NB4 (cell line): ENCODE results near the gene POU6F2.

Experiments
- MAX ChIP-seq: IDR thresholded peaks from 2 replicates; pipeline ENCODE4 v1.6.1; 2011; ENCODE audit warnings: low read depth, low read length
- POLR2A ChIP-seq: IDR thresholded peaks from 2 replicates; pipeline ENCODE4 v1.6.1; 2011; ENCODE audit warnings: mild to moderate bottlenecking; ENCODE audit not compliant: insufficient read length; ENCODE audit errors: extremely low read depth
- TF ChIP-seq, protein P1 (sequence below): IDR thresholded peaks from one replicate; pipeline ENCODE4 v1.5.1; 2012; ENCODE audit warnings: low read depth, low read length

DNA sequence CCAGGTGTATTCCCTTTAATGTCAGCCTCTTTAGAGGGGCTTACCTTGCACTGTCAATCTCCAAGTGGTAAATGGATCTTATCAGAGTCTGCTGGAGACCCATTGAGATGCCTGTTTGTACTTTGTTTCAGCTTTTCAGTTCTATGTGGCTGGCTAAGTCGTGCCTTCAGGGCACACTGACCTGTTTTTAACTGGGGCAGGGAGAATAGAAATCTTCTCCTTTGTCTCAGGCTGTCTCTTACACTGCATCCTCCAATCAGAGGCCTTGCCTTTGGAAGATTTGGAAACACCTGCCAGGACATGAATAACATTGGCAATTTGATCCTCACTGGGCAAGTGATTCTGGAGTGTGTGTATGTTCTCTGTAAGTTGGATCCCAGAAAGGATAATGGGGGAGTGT lies 65.0 kb downstream of the POU6F2 start:
- TF ChIP-seq, protein P1, sequence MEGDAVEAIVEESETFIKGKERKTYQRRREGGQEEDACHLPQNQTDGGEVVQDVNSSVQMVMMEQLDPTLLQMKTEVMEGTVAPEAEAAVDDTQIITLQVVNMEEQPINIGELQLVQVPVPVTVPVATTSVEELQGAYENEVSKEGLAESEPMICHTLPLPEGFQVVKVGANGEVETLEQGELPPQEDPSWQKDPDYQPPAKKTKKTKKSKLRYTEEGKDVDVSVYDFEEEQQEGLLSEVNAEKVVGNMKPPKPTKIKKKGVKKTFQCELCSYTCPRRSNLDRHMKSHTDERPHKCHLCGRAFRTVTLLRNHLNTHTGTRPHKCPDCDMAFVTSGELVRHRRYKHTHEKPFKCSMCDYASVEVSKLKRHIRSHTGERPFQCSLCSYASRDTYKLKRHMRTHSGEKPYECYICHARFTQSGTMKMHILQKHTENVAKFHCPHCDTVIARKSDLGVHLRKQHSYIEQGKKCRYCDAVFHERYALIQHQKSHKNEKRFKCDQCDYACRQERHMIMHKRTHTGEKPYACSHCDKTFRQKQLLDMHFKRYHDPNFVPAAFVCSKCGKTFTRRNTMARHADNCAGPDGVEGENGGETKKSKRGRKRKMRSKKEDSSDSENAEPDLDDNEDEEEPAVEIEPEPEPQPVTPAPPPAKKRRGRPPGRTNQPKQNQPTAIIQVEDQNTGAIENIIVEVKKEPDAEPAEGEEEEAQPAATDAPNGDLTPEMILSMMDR = no peak
- TF ChIP-seq POLR2A (no peak), MAX (no peak)
